DMS153 (cell line): Measurements from ENCODE around the gene GHRHR.
A peak's percentile ranks its signal among the peaks of the same experiment; 100 is the strongest.

Experiments used
- DNase-seq: peaks from one replicate; lab custom pipeline; 2025; lab: John Stamatoyannopoulos, UW

Gene GHRHR

GRCh38 chr7:30928254-30928872 lies 35.4 kb upstream of the GHRHR start:
- DNase-seq: no peak

- no peak for DNase-seq
Observed at GRCh38 chr7:30929686-30930085, 34.1 kb upstream of the GHRHR start.

DNA sequence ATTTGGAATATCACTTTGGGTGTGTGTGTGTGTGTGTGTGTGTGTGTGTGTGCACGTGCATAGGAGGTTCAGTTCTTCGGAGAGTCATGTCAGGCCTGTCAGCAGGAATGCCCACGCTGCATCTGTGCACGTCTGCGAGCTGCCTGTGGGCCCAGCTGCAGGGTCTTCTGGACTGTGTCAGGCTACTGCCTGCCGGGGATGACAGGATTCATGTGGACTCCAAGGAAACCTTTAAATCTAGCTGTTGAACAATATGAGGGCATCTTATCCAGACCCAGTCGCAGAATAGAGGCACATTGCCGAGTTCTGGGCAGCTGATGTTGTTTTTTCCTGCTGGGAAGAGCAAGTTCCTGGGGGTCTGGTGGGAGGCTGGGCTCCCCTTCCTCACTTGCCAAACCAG lies 33.1 kb upstream of the GHRHR start:
- DNase-seq: no peak

- no peak for DNase-seq
Observed at GRCh38 chr7:30931161-30931928, 32.4 kb upstream of the GHRHR start.

- no peak for DNase-seq
Observed at GRCh38 chr7:30931929-30932540, 31.7 kb upstream of the GHRHR start.

- DNase-seq: no peak
Observed at GRCh38 chr7:30932562-30932961, 31.2 kb upstream of the GHRHR start.

GRCh38 chr7:30933124-30933974 lies 30.4 kb upstream of the GHRHR start:
- DNase-seq: no peak

- DNase-seq: no peak
Observed at GRCh38 chr7:30934225-30934624, 29.5 kb upstream of the GHRHR start.

DNA sequence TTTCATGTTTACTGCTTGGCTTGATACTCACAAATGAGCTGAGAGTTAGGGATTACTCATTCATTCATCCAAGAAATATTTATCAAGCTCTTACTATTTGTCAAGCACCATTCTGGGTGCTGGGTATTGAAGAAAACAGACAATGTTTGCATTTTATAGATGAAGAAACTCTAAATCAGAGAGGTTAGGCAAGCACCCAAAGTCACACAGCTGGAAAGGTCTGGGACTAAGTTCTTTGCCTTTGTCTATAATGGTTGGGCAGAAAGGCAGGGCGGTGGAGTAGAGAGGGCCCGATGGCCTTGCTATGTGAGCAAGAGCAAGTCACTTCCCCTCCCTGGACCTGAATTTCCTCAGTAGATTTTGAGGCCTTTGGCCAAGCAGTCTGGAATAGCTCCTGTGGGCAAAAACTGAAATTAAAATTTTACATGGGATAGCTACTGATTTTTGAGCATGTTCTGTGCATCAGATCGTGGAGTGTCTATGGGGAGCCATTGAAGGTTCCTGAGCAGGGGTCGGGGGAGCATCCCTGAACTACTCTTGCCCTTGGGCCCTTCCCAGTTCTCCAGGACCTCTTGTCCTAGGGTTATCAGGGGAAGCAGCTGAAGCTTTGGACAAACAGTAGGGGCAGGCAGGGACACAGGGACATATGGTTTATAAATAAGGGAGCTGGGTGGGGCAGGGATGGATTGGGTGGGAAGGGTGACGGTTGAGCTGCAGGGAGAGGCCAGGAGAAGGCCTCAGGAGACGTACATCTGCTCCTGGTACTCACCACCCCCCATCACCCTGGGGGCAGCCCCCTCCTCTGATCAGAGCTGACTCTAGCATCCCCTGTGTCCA lies 28.8 kb upstream of the GHRHR start:
- no peak for DNase-seq

DNA sequence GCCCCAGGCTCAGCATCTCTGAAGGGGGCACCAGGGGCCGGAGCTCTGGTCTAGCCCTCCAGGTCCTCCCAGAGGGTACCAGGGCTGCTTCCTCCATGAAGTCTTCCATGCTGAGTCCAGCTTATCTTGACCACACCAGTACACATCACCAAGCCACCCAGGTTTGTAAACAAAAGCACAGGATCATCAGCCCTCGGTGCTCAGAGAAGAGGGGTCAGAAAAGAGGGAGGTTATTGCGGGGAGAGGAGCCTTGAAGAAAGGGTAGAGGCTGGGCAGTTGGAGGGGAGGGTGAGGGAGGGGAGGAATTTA lies 28.2 kb upstream of the GHRHR start:
- no peak for DNase-seq

DNA sequence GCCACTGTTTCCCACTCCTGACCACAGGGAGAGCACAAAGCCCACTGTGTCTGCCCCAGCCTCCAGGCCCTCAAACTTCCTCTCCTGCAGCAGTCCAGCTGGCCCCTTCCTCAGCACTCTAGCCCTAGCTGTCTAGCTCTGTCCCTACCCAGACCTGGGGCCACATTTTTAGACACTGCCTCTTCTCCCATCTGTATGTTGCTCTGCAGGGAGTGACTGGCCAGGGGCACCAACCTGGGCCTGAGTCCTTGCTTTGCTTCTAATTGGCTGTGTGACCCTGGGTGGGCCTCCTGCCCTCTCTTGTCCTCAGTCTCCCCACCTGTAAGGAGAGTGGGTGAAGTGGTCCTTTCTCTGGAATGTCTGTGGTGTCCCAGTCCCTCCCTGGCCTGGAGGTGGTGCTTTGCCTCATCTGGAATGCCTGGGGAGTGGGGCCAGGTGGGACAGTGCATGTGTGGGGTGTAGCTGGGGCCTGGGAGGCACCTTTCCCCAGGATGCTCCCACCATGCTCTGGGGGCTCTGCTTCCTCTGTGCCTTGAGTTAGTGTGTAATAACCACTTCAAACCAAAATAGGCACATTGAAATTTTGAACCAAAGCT lies 27.0 kb upstream of the GHRHR start:
- no peak for DNase-seq

DNA sequence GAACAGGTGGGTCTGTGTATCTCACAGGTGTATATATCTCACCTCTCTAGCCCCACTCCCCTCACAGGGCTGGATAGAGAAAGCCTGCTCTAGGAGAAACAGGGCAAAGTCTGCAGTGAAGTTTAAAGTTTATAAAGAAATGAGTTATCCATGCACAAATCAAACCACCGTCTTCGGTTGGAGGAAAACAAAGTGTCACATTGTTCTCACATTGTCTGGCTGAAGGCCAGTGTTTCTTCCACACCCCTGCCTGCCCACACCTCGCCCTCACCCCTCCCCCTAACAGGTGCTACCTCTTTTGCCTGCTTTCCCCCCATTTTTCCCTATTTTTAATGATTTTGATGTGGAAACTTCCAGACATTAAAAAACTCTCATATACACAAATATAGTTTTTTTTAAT lies 26.3 kb upstream of the GHRHR start:
- DNase-seq: no peak

DNA sequence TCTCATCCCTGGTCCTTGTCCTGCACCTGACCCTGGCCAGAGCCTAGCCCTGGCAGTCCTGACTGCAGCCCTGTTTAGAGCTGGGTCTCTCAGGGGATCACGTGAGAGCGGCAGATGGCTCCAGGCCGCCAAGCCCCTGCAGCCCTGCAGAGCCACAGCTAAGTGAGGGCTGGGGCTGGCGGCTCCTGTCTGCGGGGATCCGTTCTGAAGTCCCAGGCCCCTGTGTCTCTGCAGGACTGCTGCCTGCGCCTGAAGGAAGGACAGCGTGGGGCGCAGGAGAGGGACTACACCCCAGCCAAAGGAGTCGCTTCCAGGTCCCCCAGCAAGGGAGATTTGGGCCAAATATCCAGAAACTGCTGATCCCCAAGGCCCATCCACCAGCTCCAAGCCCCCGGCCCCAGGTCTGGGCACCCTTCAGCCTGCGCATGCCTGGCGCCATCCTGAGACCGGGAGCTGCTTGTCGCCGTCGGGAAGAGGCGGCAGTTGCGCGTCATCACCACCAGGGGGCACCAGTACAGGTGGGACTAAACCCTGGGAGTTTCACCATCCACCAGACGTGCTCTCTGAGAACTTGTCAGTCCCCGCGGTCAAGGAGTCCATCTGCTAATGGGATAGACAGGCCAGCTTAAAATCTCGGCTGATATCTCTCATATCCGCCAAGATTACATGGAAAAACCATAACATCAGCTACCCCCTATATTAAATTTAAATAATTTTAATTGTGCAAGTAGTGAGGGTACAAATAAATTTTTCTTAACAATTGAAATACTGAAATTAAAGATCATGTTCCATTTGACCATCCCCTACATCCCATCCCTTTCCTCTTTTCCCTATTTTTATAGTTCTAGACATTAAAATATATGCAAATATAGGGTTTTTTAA lies 25.1 kb upstream of the GHRHR start:
- peak; percentile 77 for DNase-seq

- DNase-seq: no peak
Observed at GRCh38 chr7:30941582-30942323, 22.0 kb upstream of the GHRHR start.

DNA sequence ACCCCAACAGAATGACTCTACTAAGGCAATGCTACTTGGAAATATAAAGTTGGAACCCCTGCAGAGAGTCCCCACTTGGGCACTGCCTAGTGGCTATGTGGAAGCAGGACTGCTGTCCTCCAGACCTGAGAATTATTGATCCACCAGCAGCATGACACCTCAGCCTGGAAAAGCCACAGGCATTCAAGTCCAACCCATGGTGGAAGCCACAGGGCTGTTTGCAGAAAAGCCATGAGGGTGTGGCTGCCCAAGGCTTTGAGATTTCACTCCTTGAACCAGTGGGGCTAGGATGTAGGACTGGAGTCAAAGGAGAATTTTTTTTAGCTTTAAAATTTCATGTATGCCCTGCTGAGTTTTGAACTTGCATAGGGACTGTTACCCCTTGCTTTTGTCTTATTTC lies 13.6 kb upstream of the GHRHR start:
- no peak for DNase-seq

DNA sequence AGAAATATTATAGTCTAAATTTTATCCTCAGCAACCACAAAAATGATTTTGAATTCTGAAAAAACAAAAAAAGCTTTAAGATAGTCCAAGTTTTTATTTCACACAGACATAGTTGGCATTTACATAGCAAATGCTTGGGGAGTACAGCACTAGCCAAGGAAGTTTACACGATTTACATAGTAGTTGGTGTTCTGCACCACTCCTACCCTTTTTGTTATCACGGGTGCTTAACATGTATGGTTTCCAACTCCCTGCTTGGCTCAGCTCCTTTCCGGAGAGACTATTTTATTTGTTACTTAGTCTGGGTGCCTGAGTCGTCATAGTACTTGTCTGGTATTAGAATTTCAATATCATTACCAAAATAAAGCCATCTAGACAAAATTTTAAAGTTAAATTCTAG lies 8.8 kb upstream of the GHRHR start:
- DNase-seq: no peak

- no peak for DNase-seq
Observed at GRCh38 chr7:30956704-30957103, 7.0 kb upstream of the GHRHR start.

- no peak for DNase-seq
Observed at GRCh38 chr7:30965372-30965771, 1.6 kb downstream of the GHRHR start.

- DNase-seq: no peak
Observed at GRCh38 chr7:30965883-30966282, 2.1 kb downstream of the GHRHR start.

- DNase-seq: no peak
Observed at GRCh38 chr7:30968294-30968693, 4.5 kb downstream of the GHRHR start.
